Head of caudate nucleus (tissue), 42 donors: ENCODE measurements around the gene SCFD2.
"Not testable (repeated sequence)": the region's sequence is repeated elsewhere in the genome, so short reads cannot be mapped to it uniquely, and the experiment has no call there.

Source experiments
- DNase-seq, 42 donors: peaks; one replicate each; pipeline versions ENCODE4 v3.0.0 to v3.0.0-alpha.2; 2020 to 2021; ENCODE audit warnings: mixed read lengths in 7 of 42
- intact Hi-C: fragments of 100-400 bp; cut with DNase I; formaldehyde crosslinking; loops from one replicate; pipeline ENCODE4 v1.15.0; 2022

Gene SCFD2

GRCh38 chr4:53274609-53275268 is 91.1 kb downstream of the SCFD2 start:
- intact Hi-C loops = no loop called here
- no peak for DNase-seq

- DNase-seq = no peak
- intact Hi-C loops = no loop called here
These were observed 92.1 kb downstream of the SCFD2 start for GRCh38 chr4:53273726-53274125.

- intact Hi-C loops = no loop called here
- DNase-seq = no peak
These were observed 98.8 kb downstream of the SCFD2 start for GRCh38 chr4:53267026-53267425.

GRCh38 chr4:53255986-53256385 is 109.9 kb downstream of the SCFD2 start:
- intact Hi-C loops, DNase-seq: not testable (repeated sequence)

GRCh38 chr4:53240573-53240972 is 125.3 kb downstream of the SCFD2 start:
- DNase-seq = no peak
- intact Hi-C loops = no loop called here

- not testable (repeated sequence) for DNase-seq
These were observed 127.5 kb downstream of the SCFD2 start for GRCh38 chr4:53238352-53238751.

GRCh38 chr4:53237811-53238210 is 128.1 kb downstream of the SCFD2 start:
- DNase-seq, intact Hi-C loops: not testable (repeated sequence)

More at GRCh38 chr4:53238352-53238751, 127.5 kb downstream of the SCFD2 start:
- intact Hi-C loops = not testable (repeated sequence)

GRCh38 chr4:53236624-53237023 is 129.2 kb downstream of the SCFD2 start:
- DNase-seq, intact Hi-C loops: not testable (repeated sequence)

GRCh38 chr4:53235547-53235946 is 130.3 kb downstream of the SCFD2 start:
- DNase-seq = no peak
- intact Hi-C loops = no loop called here

GRCh38 chr4:53234669-53235068 is 131.2 kb downstream of the SCFD2 start:
- intact Hi-C loops = no loop called here
- no peak for DNase-seq

GRCh38 chr4:53234111-53234510 is 131.8 kb downstream of the SCFD2 start:
- intact Hi-C loops = no loop called here
- DNase-seq = no peak

- DNase-seq = no peak
- intact Hi-C loops = no loop called here
These were observed 132.6 kb downstream of the SCFD2 start for GRCh38 chr4:53233114-53233795.

GRCh38 chr4:53232371-53232770 is 133.5 kb downstream of the SCFD2 start:
- DNase-seq = no peak
- intact Hi-C loops = no loop called here

- intact Hi-C loops = no loop called here
- DNase-seq = no peak
These were observed 137.8 kb downstream of the SCFD2 start for GRCh38 chr4:53228036-53228435.

GRCh38 chr4:53227451-53227850 is 138.4 kb downstream of the SCFD2 start:
- DNase-seq = no peak
- intact Hi-C loops = no loop called here

- intact Hi-C loops = no loop called here
These were observed 143.9 kb downstream of the SCFD2 start for GRCh38 chr4:53221832-53222480.

GRCh38 chr4:53219148-53219547 is 146.7 kb downstream of the SCFD2 start:
- DNase-seq, intact Hi-C loops: not testable (repeated sequence)

More at GRCh38 chr4:53221832-53222480, 143.9 kb downstream of the SCFD2 start:
- DNase-seq = no peak

GRCh38 chr4:53208753-53209152 is 157.1 kb downstream of the SCFD2 start:
- intact Hi-C loops = no loop called here
- DNase-seq = no peak

GRCh38 chr4:53205970-53206369 is 159.9 kb downstream of the SCFD2 start:
- DNase-seq = no peak
- intact Hi-C loops = no loop called here

- intact Hi-C loops = loop anchor here (5.0 kb wide), 1 partner anchor 1033 kb away; no protein-coding TSS in a partner anchor
- DNase-seq = no peak
These were observed 166.5 kb downstream of the SCFD2 start for GRCh38 chr4:53199356-53199755.
